Muscle layer of duodenum (tissue), 2 donors: ENCODE measurements around the gene RAD51B.

Source experiments
- H3K27ac ChIP-seq: one replicate; pipeline ENCODE4 v1.7.0; 2013; ENCODE audit warnings: mild to moderate bottlenecking, low read length
- H3K27me3 ChIP-seq: one replicate; pipeline ENCODE4 v1.7.0; 2013; ENCODE audit warnings: low read depth, mild to moderate bottlenecking, control low read depth, low read length
- H3K36me3 ChIP-seq, 2 donors: one replicate each; pipeline ENCODE4 v1.7.0; 2013; ENCODE audit warnings: low read length in 2 of 2, control low read depth in 1 of 2, mild to moderate bottlenecking in 1 of 2; ENCODE audit not compliant: insufficient read depth in 2 of 2, control insufficient read depth in 1 of 2
- H3K4me1 ChIP-seq, 2 donors: one replicate each; pipeline ENCODE4 v1.7.0; 2013; ENCODE audit warnings: low read length in 2 of 2, mild to moderate bottlenecking in 2 of 2, control low read depth in 1 of 2, moderate library complexity in 1 of 2; ENCODE audit not compliant: insufficient read depth in 2 of 2, control insufficient read depth in 1 of 2
- H3K4me3 ChIP-seq, 2 donors: one replicate each; pipeline ENCODE4 v1.7.0; 2013; ENCODE audit warnings: low read length in 2 of 2, low read depth in 1 of 2, mild to moderate bottlenecking in 1 of 2
- H3K9me3 ChIP-seq, 2 donors: one replicate each; pipeline ENCODE4 v1.7.0; 2013; ENCODE audit warnings: low read length in 2 of 2, control low read depth in 1 of 2, mild to moderate bottlenecking in 1 of 2; ENCODE audit not compliant: control insufficient read depth in 1 of 2
- donor health status: healthy.

Gene RAD51B

GRCh38 chr14:68685419-68686204 is 866.0 kb downstream of the RAD51B start:
- H3K9me3 ChIP-seq: no peaks in the 10 kb centered on the region
- no peaks in the 10 kb centered on the region for H3K27me3 ChIP-seq
- H3K4me1 ChIP-seq: peaks cover 31 to 40% of the 10 kb centered on the region in 2 donors
- no peaks in the 10 kb centered on the region for H3K36me3 ChIP-seq
- H3K4me3 ChIP-seq: no peak overlapping the region
- peak overlapping the region; percentile 33 for H3K27ac ChIP-seq

GRCh38 chr14:68686205-68686465 is 866.6 kb downstream of the RAD51B start:
- Histone ChIP-seq H3K27me3 (no peaks in the 10 kb centered on the region), H3K4me3 (no peak overlapping the region), H3K4me1 (peaks cover 26 to 35% of the 10 kb centered on the region in 2 donors), H3K36me3 (no peaks in the 10 kb centered on the region), H3K27ac (no peak overlapping the region), H3K9me3 (no peaks in the 10 kb centered on the region)

GRCh38 chr14:68686724-68687123 is 867.1 kb downstream of the RAD51B start:
- no peaks in the 10 kb centered on the region for H3K36me3 ChIP-seq
- no peak overlapping the region for H3K4me3 ChIP-seq
- no peak overlapping the region for H3K27ac ChIP-seq
- H3K4me1 ChIP-seq: peaks cover 20 to 29% of the 10 kb centered on the region in 2 donors
- no peaks in the 10 kb centered on the region for H3K9me3 ChIP-seq
- H3K27me3 ChIP-seq: no peaks in the 10 kb centered on the region

- no peaks in the 10 kb centered on the region for H3K27me3 ChIP-seq
- no peaks in the 10 kb centered on the region for H3K9me3 ChIP-seq
- H3K4me3 ChIP-seq: no peak overlapping the region
- H3K27ac ChIP-seq: no peak overlapping the region
- no peaks in the 10 kb centered on the region for H3K36me3 ChIP-seq
- H3K4me1 ChIP-seq: peaks cover 17 to 24% of the 10 kb centered on the region in 2 donors
These were observed 868.2 kb downstream of the RAD51B start for GRCh38 chr14:68687746-68688145.

- H3K4me1 ChIP-seq: peaks cover 7 to 17% of the 10 kb centered on the region in 2 donors
- no peak overlapping the region for H3K27ac ChIP-seq
- H3K4me3 ChIP-seq: peak overlapping the region in 1 of 2 donors; percentile 35
These were observed 869.3 kb downstream of the RAD51B start for GRCh38 chr14:68688872-68689371.

GRCh38 chr14:68689511-68689910 is 869.9 kb downstream of the RAD51B start:
- H3K4me3 ChIP-seq: no peak overlapping the region
- no peaks in the 10 kb centered on the region for H3K36me3 ChIP-seq
- no peaks in the 10 kb centered on the region for H3K27me3 ChIP-seq
- peaks cover 7 to 13% of the 10 kb centered on the region in 2 donors for H3K4me1 ChIP-seq
- no peaks in the 10 kb centered on the region for H3K9me3 ChIP-seq
- no peak overlapping the region for H3K27ac ChIP-seq

More at GRCh38 chr14:68688872-68689371, 869.3 kb downstream of the RAD51B start:
- no peaks in the 10 kb centered on the region for H3K27me3 ChIP-seq
- no peaks in the 10 kb centered on the region for H3K9me3 ChIP-seq
- H3K36me3 ChIP-seq: no peaks in the 10 kb centered on the region

GRCh38 chr14:68690089-68690958 is 870.7 kb downstream of the RAD51B start:
- Histone ChIP-seq H3K4me3 (no peak overlapping the region), H3K27me3 (no peaks in the 10 kb centered on the region), H3K27ac (no peak overlapping the region), H3K36me3 (no peaks in the 10 kb centered on the region), H3K9me3 (no peaks in the 10 kb centered on the region), H3K4me1 (peaks cover 0 to 11% of the 10 kb centered on the region in 2 donors)

- Histone ChIP-seq H3K36me3 (no peaks in the 10 kb centered on the region), H3K27ac (no peak overlapping the region), H3K9me3 (no peaks in the 10 kb centered on the region), H3K27me3 (no peaks in the 10 kb centered on the region), H3K4me3 (no peak overlapping the region), H3K4me1 (peaks cover 0 to 11% of the 10 kb centered on the region in 2 donors)
These were observed 871.6 kb downstream of the RAD51B start for GRCh38 chr14:68691031-68691791.

GRCh38 chr14:68691792-68692118 is 872.2 kb downstream of the RAD51B start:
- no peaks in the 10 kb centered on the region for H3K27me3 ChIP-seq
- no peaks in the 10 kb centered on the region for H3K36me3 ChIP-seq
- H3K4me1 ChIP-seq: peaks cover 0 to 11% of the 10 kb centered on the region in 2 donors
- no peaks in the 10 kb centered on the region for H3K9me3 ChIP-seq
- H3K4me3 ChIP-seq: no peak overlapping the region
- H3K27ac ChIP-seq: no peak overlapping the region

- no peaks in the 10 kb centered on the region for H3K27me3 ChIP-seq
These were observed 872.6 kb downstream of the RAD51B start for GRCh38 chr14:68692216-68692615.

More at GRCh38 chr14:68692216-68692615, 872.6 kb downstream of the RAD51B start:
- H3K4me3 ChIP-seq: no peak overlapping the region
- H3K27ac ChIP-seq: no peak overlapping the region
- H3K4me1 ChIP-seq: peaks cover 0 to 11% of the 10 kb centered on the region in 2 donors
- no peaks in the 10 kb centered on the region for H3K36me3 ChIP-seq
- H3K9me3 ChIP-seq: no peaks in the 10 kb centered on the region
